GM21786 (cell line): Measurements from ENCODE around the gene RBM25.
"Not testable (repeated sequence)": the region's sequence is repeated elsewhere in the genome, so short reads cannot be mapped to it uniquely, and the experiment has no call there.

ENCODE experiments used
- ATAC-seq: cut with Tn5 transposase; IDR thresholded peaks from one replicate; pipeline ENCODE4 v1.9.1; 2021; ENCODE audit not compliant: unreplicated experiment

RBM25 gene

GRCh38 chr14:73168274-73168673 lies 109.9 kb downstream of the RBM25 start:
- ATAC-seq, result no peak

GRCh38 chr14:73168691-73169090 lies 110.4 kb downstream of the RBM25 start:
- no peak for ATAC-seq

GRCh38 chr14:73169855-73170254 lies 111.5 kb downstream of the RBM25 start:
- not testable (repeated sequence) for ATAC-seq

- ATAC-seq, result no peak
These were observed 112.4 kb downstream of the RBM25 start for GRCh38 chr14:73170686-73171085.

- no peak for ATAC-seq
These were observed 114.2 kb downstream of the RBM25 start for GRCh38 chr14:73172500-73172899.

- no peak for ATAC-seq
These were observed 114.9 kb downstream of the RBM25 start for GRCh38 chr14:73173092-73173735.
